ENCODE results near the gene IGFBP2.

The IGFBP2 gene

DNA sequence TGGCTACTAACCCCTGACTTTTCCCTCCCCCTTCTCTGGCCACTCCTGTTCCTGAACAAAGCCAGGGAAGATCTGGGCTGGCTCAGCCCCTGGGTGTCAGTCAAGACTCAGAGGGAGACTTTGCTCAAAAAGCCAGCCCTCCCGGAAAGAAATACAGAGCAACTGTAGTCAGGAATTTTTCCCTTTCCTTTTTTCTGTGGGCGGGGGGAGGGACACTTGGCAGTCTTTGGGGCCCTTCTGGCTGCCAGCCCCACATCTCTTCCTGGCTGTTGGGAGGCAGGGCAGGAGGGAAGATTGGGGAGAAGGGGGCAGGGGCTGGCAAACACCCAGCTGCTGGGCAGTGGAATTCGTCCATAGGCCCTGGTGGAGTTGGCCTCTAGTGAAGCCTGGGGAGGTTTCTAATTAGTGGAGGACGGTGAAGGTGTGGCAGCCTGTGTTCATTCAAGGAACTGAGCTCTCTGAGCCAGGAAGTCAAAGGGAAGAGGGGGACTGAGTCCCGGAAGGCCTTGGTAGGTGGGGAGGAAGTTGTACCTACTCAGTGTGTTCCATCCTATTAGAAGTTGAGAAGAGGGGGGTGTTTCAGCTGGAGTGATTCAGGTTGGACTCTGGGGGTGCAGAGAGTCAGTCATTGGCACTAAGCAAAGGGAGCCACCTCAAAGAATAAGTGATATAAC lies 10.9 kb downstream of the IGFBP2 start:
- no peak for DNase-seq

DNA sequence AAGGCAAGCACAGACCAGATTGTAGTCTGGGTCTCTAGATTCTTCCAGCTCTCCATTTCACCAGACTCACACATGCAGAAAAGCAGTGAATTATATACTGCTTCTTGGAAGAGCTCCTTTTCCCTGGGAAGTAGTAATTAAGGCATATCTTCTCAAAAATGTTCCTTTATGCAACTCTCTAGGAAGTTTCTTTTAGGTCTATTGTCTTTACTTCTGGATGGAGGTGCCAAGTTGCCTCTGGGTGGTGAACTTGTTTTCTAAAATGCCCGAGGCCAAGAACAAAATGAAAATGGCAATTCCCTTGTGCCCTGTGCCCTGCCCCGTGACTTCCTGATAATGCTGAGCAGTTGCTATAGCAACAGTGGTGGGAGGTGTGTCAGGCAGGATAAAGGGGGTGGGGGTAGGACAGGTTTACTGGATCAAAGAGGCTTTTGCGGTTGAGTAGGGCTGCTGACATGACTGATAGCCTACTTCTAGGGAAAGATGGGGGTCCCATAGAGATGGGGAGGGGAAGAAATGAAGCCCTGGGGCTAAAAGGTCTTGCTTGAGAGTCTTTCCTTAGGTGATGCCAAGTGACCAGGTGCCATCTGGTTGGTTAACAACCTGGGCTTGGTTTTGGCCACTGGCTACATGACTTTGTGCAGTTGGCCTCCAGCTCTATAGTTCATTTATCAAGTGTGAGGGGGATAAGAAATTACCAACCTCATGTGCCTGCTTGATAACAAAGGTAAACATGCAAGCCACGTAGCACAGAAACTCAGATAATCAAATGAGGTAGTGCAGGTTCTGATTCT lies 11.8 kb downstream of the IGFBP2 start:
- DNase-seq: no peak

DNA sequence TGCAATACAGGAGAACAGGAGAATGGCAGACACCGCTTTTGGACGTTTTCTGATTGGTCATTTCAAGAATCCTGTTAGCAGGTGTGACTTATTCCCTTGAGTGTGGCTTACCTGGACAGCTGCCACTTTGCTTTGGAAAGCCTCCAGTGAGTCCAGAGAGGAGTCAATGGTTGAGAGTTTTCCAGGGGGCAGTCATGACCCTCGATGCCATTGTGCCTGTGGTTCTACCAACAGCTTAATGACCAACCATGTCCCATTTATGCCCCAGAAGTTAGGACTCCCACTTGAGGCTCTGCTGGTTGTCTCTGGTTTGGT lies 12.4 kb downstream of the IGFBP2 start:
- DNase-seq: no peak

DNA sequence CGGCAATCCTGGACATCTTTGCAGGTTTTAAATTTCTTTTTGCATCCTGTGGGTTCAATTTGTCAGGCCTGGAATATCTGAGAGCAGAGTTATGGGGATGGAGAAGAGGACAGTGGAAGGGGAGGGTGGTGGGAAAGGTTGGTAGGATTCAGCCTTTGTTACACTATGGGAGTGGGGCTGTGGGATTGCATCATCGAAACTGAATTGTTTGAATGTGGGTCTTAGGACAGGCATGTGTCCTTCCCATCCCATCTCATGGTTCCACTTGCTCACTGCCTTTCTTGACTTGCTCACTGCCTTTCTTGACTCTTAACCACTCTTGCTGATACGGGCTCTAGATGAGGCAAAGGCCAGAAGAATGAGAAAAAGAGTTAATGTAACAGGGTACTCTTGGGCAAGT lies 12.9 kb downstream of the IGFBP2 start:
- DNase-seq: no peak

DNA sequence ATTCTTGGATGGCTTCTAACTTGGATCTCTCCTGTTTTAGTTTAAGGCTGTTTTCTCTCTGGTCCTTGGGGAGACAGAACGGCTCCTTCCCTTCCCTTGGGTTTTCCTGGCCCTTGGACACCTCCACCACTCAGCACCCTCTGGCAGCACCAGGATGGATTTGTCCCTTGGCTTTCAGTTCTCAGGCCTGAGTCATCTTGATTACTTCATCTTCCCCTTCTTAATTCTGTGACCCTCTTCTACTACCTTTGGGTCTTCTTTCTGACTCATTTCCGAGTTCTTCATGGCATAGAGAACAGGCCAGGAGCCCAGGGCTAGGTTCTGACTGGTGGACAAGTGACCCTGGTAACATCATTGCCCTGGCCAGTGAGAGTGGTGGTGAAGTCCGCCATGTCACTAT lies 14.9 kb downstream of the IGFBP2 start:
- DNase-seq: no peak

DNA sequence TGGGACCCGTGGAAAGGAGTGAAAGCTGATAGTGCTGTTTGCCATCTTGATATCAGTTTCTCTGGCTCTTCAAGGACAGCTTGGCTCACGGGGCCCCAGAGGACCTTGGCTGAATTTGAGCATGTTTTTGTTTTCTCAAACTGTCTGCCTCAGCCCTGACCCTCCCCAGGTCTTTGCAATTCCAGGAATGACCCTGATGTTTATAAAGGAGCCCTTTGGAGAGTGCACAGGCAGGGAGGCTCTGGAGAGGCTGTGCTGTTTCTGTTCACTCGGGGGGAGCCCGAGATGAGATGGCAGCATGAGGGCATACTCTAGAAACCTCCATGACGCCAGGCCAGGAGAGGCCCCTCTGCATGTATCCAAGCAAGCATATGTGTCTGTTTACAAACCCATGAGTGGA lies 16.4 kb downstream of the IGFBP2 start:
- no peak for DNase-seq

DNA sequence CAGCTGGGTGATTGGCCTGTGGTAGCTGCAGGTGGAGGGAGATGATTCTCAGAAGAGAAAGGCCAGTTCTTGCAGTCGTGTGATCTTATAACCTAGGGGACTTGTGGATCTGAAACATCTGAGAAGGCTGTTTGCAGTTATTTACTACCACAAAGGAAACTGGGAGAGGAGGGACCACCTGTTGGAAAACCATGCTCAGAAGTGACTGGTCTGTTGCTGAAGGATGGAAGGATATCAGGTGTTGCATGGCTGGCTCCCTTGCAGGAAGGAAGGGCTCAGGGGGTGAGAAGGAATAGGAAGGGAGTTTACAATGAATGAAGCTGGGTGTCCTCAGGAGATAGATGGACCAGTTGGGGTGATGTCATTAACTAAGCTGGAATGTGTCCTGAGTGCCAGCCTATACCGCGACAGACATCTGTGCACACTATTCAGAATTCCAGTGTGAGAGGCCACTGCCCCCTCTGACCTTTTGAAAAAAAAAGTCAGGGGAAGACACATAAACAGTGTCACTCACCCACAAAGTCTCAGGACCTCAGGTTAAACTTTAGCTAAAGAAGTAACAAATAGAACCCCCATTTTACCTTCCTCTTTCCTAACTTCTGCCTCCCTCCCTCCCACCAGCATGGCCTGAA lies 17.5 kb downstream of the IGFBP2 start:
- no peak for DNase-seq

DNA sequence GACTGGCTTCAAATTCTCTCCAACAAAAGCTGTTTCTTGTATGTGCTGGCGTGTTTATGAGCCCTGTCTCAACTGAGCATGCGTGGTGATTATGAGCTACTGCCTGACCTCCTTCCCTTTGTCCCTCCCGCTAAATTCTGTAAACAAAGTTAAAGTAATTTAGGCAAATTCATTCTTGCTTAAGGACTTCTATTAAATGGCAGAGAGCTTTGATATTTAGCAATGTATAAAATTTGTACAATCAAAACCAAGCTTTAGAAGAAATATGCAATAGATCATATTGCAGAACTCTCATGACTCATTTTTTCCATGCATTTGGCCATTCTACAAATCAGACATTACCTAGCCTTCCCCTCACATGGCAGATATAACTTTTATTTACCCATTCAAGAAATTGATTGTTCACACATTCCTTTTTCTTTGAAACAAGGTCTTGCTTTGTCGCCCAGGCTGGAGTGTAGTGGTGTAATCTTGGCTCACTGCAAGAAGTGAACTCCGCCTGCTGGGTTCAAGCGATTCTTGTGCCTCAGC lies 18.2 kb downstream of the IGFBP2 start:
- no peak for DNase-seq

DNA sequence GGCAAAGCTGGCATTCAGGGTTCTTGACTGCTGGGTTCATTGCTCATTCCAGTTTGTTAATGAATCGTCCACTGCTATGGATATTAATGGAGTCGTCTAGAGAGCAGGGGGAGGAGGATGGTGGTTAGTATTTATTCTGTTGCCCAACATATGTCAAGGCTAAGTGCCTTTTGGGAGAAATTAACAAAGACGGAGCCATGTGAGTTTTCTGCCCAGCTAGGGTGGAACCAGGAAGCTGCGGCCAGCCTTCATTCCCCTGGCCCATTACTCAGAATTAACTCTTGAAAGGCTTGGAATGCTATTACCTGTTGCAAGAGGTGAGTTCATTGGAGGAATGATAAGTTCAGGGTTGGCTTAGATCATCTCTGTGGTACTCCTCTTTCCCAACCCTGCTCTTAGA lies 19.3 kb downstream of the IGFBP2 start:
- DNase-seq: no peak

DNA sequence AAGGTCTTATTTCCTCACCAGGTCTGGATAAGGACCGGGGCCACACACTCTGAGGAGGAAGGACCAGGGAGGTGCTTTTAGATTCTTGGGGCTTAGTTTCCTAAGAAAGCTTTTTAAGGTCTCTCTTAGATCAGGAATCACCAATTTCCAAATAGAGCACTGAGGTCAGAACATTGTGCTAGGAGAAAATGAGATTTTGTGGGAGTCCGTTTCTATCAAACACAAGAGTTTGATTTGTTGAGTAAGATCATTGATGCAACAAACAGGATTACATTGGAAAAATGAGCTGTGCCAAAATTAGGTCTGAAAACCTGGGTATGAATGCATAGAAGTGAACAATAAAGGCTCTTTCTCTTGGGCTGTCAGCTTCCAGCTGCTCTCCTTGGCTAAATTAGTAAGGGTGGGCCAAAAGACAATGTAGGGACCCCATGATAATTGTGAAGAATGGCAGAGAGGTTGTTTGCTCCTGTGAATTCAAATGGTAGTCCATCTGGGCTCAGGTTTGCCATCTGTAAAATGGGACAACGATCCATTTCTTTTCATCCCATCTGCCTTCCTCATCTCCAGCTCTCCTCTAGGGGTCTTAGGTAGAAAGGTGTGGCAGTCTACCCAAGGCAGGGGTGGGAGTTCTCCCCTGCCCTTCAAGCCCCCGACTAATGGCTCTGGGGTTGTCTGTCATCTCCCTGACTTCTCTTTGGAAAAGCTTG lies 20.0 kb downstream of the IGFBP2 start:
- no peak for DNase-seq

DNA sequence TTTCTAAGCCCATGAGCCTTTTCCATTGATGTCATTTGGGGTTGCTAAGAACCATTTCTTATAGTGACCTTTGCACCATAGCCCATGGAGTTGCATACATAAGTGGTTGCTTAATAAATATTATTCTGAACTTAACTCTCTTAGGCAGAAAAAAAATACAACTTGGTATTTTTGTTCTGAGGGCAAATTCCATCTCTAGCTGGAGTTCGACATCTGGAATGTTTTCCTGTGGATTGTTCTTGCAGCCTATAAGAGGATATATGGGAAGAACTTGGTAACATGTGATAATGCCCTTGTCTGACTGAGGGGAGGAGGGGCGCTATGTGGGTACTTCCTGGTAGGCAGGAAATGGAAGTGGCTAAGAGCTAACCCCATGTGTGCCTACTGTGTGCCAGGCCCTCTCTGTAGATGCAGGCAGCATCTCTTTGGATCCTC lies 20.7 kb downstream of the IGFBP2 start:
- no peak for DNase-seq

DNA sequence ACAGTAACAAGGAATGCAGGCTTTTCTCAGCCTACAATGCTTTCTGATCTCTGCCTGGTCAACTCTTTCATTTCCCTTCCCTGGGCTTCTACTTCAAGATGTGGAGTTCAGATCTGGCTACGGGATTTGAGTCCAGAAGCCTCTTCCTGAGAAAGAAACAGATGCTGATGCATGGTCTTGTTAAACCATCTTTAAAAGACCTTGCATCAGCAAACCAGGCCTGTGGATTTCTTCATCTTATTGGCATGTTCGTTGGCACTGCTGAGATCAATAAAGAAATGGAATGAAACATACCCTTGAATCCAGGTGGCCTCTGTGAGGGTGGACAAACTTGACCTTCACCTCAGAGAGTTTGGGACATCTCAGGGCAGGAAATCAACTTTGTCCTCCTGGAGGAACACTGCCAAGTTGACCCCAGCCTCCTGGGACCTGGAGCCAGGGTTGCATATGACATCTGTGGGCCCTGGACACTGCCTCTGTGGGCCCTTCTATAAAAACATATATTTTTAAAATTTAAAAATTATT lies 21.4 kb downstream of the IGFBP2 start:
- DNase-seq: no peak

DNA sequence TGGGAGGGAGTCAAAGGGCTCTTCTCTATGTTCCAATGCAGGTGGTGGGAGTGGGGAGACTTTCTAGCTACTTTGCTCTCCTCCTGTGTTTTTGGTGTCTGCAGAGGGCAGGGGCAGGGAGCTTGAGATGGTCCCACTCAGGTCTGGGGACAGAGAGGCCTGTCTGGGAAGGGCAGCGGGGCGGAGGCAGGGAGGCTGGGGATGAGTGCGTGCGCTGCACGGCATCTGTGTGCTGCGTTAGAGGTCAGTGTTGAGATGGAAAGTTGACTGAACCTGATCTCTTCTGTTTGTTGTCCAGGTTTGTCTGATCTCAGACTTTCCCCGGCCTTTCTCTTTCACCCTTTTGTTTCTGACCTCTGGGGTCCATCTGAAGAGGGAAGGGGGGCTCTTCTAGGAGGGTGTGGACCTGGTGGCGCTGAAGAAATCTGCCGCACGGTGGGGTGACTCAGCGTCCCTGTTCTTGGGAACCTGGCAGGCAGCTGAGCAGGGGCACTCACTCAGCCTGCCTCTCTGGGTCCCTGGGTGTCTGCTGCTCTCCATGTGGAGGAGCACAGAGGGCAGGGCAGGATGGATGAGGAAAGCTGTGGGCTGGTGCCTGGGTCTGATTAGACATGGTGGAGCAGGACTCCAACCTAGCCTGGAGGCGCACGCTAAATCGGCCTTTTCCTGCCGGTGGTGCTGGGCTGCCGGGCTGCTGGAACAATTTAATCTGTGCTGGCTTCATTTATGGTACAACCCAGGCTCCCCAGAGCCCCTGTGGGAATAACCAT lies 24.1 kb downstream of the IGFBP2 start:
- DNase-seq: no peak

DNA sequence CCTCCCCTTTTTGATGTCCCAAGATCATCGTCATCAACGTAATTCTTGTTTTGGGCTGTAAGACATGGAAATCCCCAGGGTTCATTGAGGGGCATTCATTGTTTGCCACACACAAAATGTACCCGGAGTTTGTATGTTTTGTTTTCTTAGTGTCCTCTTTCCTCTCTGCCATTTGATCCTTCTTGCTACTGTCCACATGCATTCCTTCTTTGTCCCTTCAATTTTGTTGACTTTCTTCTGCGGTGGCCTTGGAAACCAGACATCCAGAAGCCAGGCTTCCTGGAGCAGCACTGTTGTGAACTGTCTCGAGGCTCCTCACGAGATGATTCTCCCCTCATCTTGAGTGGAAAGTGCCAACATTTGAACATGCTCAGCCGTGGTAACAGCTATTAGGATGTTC lies 24.8 kb downstream of the IGFBP2 start:
- no peak for DNase-seq

DNA sequence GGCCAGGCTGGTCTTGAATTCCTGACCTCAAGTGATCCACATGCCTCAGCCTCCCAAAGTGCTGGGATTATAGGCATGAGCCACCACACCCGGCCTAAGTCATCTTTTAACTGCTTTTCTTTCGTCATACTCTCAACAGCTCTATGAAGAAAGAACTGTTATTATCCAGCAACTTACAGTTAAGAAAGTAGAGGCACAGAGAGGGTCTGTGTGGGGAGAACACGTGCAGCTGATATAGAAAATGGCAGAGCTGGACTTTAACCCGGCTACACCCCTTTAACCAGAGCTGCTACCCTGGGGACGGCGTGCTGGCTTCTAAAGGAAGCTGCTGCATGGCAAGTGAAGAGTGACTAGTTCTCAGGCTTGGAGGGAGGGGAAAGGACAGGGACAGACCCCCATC lies 25.5 kb downstream of the IGFBP2 start:
- DNase-seq: no peak

DNA sequence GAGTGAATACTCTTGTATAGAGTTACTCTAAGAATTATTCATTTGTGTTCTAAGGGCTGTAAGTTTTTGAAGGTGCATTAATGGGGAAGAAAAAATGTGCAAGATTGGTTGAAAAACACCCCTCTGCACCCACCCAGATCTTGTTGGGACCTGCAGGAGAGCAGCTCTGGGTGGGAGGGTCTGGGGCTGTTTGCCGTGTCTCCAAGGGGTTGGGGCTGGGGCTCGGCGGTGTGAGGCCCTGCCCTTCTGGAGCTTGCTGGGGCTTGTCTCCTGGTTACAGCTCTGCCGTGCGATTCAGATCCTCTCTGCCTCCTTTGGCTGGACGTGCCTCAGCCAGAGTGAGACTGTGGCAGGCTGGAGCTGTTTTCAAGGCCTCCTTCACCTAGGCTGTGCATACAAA lies 26.1 kb downstream of the IGFBP2 start:
- DNase-seq: no peak

DNA sequence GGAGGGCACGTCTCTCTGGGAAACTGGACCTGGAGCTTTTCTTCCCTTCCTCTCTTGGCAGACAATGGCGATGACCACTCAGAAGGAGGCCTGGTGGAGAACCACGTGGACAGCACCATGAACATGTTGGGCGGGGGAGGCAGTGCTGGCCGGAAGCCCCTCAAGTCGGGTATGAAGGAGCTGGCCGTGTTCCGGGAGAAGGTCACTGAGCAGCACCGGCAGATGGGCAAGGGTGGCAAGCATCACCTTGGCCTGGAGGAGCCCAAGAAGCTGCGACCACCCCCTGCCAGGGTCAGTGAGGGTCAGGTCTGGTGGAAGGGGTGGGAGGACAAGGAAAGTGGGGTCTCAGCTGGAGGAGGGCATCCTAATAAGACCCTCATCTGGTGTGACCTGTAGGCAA lies 27.3 kb downstream of the IGFBP2 start:
- no peak for DNase-seq

DNA sequence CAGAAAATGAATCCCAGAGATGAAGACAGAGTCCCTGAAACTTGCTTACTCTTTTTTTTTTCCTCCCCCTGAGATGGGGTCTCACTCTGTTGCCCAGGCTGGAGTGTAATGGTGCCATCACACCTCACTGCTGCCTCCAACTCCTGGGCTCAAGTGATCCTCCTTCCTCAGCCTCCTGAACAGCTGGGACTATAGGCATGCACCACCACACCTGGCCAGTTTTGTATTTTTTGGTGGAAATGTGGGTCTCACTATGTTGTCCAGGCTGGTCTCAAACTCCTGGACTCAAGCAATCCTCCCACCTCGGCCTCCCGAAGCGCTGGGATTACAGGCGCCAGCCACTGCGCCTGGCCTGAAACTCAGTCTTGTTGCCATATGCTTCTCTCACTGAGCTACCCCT lies 27.8 kb downstream of the IGFBP2 start:
- DNase-seq: no peak

DNA sequence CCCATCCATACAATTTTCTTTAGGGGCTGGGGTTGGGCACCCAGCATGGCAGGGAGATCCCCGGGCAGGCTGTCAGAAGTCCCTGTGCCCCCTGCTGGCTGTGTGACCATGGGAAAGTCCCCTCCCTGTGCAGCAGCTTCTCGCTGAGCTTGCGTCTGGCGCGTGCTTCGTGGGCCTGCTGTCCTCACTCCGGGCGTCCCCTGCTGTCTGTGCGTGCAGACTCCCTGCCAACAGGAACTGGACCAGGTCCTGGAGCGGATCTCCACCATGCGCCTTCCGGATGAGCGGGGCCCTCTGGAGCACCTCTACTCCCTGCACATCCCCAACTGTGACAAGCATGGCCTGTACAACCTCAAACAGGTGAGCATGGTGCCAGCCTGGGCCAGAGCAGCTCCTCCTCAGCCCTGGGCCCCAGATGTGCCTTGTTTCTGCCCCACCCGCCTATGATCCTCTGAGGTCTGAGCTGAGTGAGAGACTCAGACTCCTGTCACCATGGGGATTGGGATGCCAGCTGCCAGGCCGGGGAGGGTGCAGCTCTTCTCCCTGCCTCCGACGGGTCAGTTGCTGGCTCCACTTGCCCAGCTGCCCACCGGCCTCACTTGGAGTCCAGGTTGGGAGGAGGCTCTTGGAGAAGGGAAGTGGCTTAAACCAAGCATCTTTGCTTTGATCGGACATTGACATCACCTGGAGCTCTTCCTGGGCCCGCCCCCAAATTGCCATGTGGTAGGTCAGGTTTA lies 28.6 kb downstream of the IGFBP2 start:
- no peak for DNase-seq

DNA sequence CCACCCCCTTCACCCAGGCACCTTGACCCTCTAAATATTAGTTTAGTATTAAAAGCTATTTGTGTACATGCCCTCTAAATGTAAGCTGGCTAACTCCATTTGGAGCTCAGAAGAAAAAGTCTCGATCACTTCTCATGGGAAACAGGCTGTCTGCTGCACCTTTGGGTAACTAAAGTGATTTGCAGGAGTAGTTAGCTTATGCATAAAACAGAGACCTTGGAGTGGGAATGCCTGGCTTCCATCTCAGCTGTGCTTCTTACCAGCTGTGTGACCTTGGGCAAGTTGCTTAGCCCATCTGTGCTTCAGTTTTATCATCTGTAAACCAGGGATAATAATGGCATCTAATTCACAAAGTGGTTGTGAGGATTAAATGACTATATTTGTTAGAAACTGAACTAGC lies 29.9 kb downstream of the IGFBP2 start:
- no peak for DNase-seq

DNA sequence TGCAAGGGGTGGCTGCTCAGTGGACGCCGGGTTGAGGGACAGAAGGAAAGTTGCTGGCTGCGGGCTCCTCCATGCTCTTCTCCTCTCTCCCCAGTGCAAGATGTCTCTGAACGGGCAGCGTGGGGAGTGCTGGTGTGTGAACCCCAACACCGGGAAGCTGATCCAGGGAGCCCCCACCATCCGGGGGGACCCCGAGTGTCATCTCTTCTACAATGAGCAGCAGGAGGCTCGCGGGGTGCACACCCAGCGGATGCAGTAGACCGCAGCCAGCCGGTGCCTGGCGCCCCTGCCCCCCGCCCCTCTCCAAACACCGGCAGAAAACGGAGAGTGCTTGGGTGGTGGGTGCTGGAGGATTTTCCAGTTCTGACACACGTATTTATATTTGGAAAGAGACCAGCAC lies 30.6 kb downstream of the IGFBP2 start:
- no peak for DNase-seq

DNA sequence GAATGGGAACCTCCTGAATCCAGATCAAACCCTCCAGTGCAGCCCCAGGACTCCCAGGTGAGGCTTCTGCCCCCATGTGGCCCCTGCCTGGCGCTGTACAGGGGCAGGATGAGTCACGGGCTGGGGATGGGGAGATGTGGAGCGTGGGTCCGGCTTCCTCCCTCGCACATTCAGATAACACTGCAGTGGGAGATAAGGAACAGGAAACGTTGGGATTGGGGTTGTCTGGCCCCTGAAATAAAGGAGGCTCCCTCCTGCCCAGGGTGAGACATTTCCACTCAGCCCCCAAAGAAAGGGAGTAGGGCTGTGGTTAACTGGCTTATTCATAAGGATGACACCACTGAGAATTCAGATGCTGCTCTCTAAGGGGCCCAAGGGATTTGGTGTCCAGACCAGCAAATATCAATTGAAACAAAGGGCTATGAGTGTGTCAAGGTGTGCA lies 31.4 kb downstream of the IGFBP2 start:
- no peak for DNase-seq

All from NCI-H2081 treated with DMSO at 0.1 percent for 48 hours (cell line).